ENCODE results near the gene SEMA4A. TPM values are rescaled to one million over a fixed set of nuclear protein-coding genes. Genes with fewer than 3 reads are reported as not detected.

Gene SEMA4A
- 0.80 and 1.0 TPM in 2 replicates for total RNA-seq

DNA sequence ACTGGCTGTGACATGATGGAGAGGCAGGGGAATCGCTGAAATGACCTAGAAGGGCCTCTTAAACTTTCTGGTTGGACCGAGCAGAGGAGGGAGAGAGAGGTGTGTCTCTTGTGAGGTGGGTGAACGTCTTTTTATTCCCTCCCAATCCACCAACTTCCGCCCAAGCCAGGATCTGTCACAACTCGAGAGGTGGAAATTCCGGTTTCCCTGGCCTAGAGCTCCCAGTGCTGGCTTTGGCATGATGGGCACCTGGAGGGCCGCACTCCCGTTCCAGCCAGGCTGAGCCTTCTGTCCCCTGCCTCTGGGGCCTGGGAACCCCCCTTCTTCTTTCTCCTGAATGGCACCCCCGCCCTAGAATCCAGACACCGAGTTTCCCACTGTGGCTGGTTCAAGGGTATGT lies at the start of gene SEMA4A:
Gene SEMA4A (plus strand): TSS at position 224 of the 400 bp plus-strand sequence. CDS start 994 bp downstream, outside the sequence.

GRCh38 chr1:156114101-156114918 lies 39.1 kb upstream of the SEMA4A start, which contains the start of gene LMNA:
Gene LMNA (plus strand): TSS chr1:156114711. CDS start chr1:156114919, 208 bp downstream.

GRCh38 chr1:156193488-156194299 lies 40.3 kb downstream of the SEMA4A start, which contains the start of gene SLC25A44:
Gene SLC25A44 (plus strand): TSS chr1:156194104. CDS start chr1:156199848, 5,744 bp downstream.

GRCh38 chr1:156212833-156213643 lies 59.7 kb downstream of the SEMA4A start, which contains the start of gene PMF1:
Gene PMF1 (plus strand): TSS chr1:156213007. CDS start chr1:156213016, 9 bp downstream.

Small RNAs within 50 kb of the gene (small RNA-seq; reads per million reads assigned to genes)
- not detected for gene RF00568

Other genes starting within 250 kb of the SEMA4A start
- 30.0 and 35.0 TPM in 2 replicates for gene RIT1, start 242.2 kb upstream of the SEMA4A start, total RNA-seq
- 49.7 and 55.1 TPM in 2 replicates for gene KHDC4, start 219.2 kb upstream of the SEMA4A start, total RNA-seq
- gene RXFP4, start 211.9 kb upstream of the SEMA4A start, total RNA-seq: not detected in 2 replicates
- 127 TPM in 2 replicates for gene ARHGEF2, start 175.0 kb upstream of the SEMA4A start, total RNA-seq
- 552 and 669 TPM in 2 replicates for gene SSR2, start 132.6 kb upstream of the SEMA4A start, total RNA-seq
- gene UBQLN4, start 99.8 kb upstream of the SEMA4A start, total RNA-seq: 28.6 and 32.5 TPM in 2 replicates
- gene LAMTOR2, start 98.8 kb upstream of the SEMA4A start, total RNA-seq: 42.2 and 45.9 TPM in 2 replicates
- not detected in 2 replicates for gene RAB25, start 92.4 kb upstream of the SEMA4A start, total RNA-seq
- 7.8 and 8.3 TPM in 2 replicates for gene MEX3A, start 71.1 kb upstream of the SEMA4A start, total RNA-seq
- gene LMNA, start 38.9 kb upstream of the SEMA4A start, total RNA-seq: 677 and 814 TPM in 2 replicates
- 17.6 and 20.6 TPM in 2 replicates for gene SLC25A44, start 40.5 kb downstream of the SEMA4A start, total RNA-seq
- gene PMF1, start 59.4 kb downstream of the SEMA4A start, total RNA-seq: 43.5 and 54.7 TPM in 2 replicates
- gene BGLAP, start 88.6 kb downstream of the SEMA4A start, total RNA-seq: 0.27 TPM in 1 of 2 replicates, not detected in the other
- 0.27 and 0.36 TPM in 2 replicates for gene PAQR6, start 94.5 kb downstream of the SEMA4A start, total RNA-seq
- 59.6 and 66.0 TPM in 2 replicates for gene SMG5, start 129.2 kb downstream of the SEMA4A start, total RNA-seq
- gene TMEM79, start 130.7 kb downstream of the SEMA4A start, total RNA-seq: 0.93 and 1.1 TPM in 2 replicates
- gene GLMP, start 142.1 kb downstream of the SEMA4A start, total RNA-seq: 41.1 and 41.2 TPM in 2 replicates
- not detected in 2 replicates for gene VHLL, start 145.7 kb downstream of the SEMA4A start, total RNA-seq
- 564 and 587 TPM in 2 replicates for gene CCT3, start 184.7 kb downstream of the SEMA4A start, total RNA-seq
- gene TSACC, start 184.9 kb downstream of the SEMA4A start, total RNA-seq: 0.40 TPM in 1 of 2 replicates, not detected in the other
- gene RHBG, start 215.6 kb downstream of the SEMA4A start, total RNA-seq: not detected in 2 replicates